GM19395 (cell line): Measurements from ENCODE around the gene CEACAM3.
"Not testable (repeated sequence)": the region's sequence is repeated elsewhere in the genome, so short reads cannot be mapped to it uniquely, and the experiment has no call there.

Source experiments
- ATAC-seq: cut with Tn5 transposase; IDR thresholded peaks from one replicate; pipeline ENCODE4 v1.9.1; 2021; ENCODE audit warnings: mild to moderate bottlenecking, moderate library complexity; ENCODE audit not compliant: unreplicated experiment

CEACAM3 gene

GRCh38 chr19:41796362-41796761, at the start of gene CEACAM3:
Gene CEACAM3 (plus strand): TSS chr19:41796587. CDS start chr19:41796678, 91 bp downstream.
- no peak for ATAC-seq

- ATAC-seq = no peak
Measured at GRCh38 chr19:41746593-41747227, 49.7 kb upstream of the CEACAM3 start.

- no peak for ATAC-seq
Measured at GRCh38 chr19:41748012-41748411, 48.4 kb upstream of the CEACAM3 start.

GRCh38 chr19:41750248-41751134, 45.9 kb upstream of the CEACAM3 start:
- ATAC-seq = not testable (repeated sequence)

GRCh38 chr19:41753159-41753558, 43.2 kb upstream of the CEACAM3 start:
- ATAC-seq = no peak

- ATAC-seq = no peak
Measured at GRCh38 chr19:41753936-41754529, 42.4 kb upstream of the CEACAM3 start.

GRCh38 chr19:41755328-41755913, 41.0 kb upstream of the CEACAM3 start, which contains the start of gene CEACAM6:
Gene CEACAM6 (plus strand): TSS chr19:41755530. CDS start chr19:41755639, 109 bp downstream.
- no peak for ATAC-seq

GRCh38 chr19:41758846-41759245, 37.5 kb upstream of the CEACAM3 start:
- no peak for ATAC-seq

GRCh38 chr19:41767115-41767514, 29.3 kb upstream of the CEACAM3 start:
- no peak for ATAC-seq

GRCh38 chr19:41768105-41768504, 28.3 kb upstream of the CEACAM3 start:
- not testable (repeated sequence) for ATAC-seq

- no peak for ATAC-seq
Measured at GRCh38 chr19:41769608-41770007, 26.8 kb upstream of the CEACAM3 start.

GRCh38 chr19:41771410-41771809, 25.0 kb upstream of the CEACAM3 start:
- ATAC-seq = no peak

- ATAC-seq = no peak
Measured at GRCh38 chr19:41774515-41774980, 21.8 kb upstream of the CEACAM3 start.

- no peak for ATAC-seq
Measured at GRCh38 chr19:41776700-41777099, 19.7 kb upstream of the CEACAM3 start.

GRCh38 chr19:41783612-41784011, 12.8 kb upstream of the CEACAM3 start:
- ATAC-seq = no peak

- no peak for ATAC-seq
Measured at GRCh38 chr19:41784312-41784711, 12.1 kb upstream of the CEACAM3 start.

- no peak for ATAC-seq
Measured at GRCh38 chr19:41784743-41785142, 11.6 kb upstream of the CEACAM3 start.

- no peak for ATAC-seq
Measured at GRCh38 chr19:41785653-41786052, 10.7 kb upstream of the CEACAM3 start.

GRCh38 chr19:41787055-41787454, 9.3 kb upstream of the CEACAM3 start:
- no peak for ATAC-seq

GRCh38 chr19:41788518-41788917, 7.9 kb upstream of the CEACAM3 start:
- ATAC-seq = not testable (repeated sequence)

- not testable (repeated sequence) for ATAC-seq
Measured at GRCh38 chr19:41789053-41789452, 7.3 kb upstream of the CEACAM3 start.
